Fibroblast of the aortic adventitia (primary cell): Measurements from ENCODE around the gene NKX2-2. TPM values are rescaled to one million over a fixed set of nuclear protein-coding genes. Genes with fewer than 3 reads are reported as not detected.

ENCODE experiments used
- DNase-seq: peaks from one replicate; pipeline ENCODE4 v3.0.0-alpha.2; 2010; ENCODE audit warnings: low read depth
- H3K4me3 ChIP-seq: 2 replicates; pipeline ENCODE4 v1.5.1; 2011; ENCODE audit warnings: low read depth, mild to moderate bottlenecking, control low read depth, low read length, moderate library complexity
- total RNA-seq: library from RNA; depleted of rRNA; stranded (reverse); fragments of >200 nt; gene quantifications from 2 replicates; pipeline ENCODE4 v1.2.3, GENCODE V29; 2012; ENCODE audit warnings: low replicate concordance
- TF ChIP-seq, protein P1 (sequence below): IDR thresholded peaks from 2 replicates; pipeline ENCODE4 v1.5.1; 2011; ENCODE audit warnings: mild to moderate bottlenecking, low read length, control low read depth, inconsistent platforms; ENCODE audit not compliant: insufficient read depth

NKX2-2 gene
- total RNA-seq, 1 donor = not detected

- H3K4me3 ChIP-seq = no peak overlapping the region
- TF ChIP-seq, protein P1, sequence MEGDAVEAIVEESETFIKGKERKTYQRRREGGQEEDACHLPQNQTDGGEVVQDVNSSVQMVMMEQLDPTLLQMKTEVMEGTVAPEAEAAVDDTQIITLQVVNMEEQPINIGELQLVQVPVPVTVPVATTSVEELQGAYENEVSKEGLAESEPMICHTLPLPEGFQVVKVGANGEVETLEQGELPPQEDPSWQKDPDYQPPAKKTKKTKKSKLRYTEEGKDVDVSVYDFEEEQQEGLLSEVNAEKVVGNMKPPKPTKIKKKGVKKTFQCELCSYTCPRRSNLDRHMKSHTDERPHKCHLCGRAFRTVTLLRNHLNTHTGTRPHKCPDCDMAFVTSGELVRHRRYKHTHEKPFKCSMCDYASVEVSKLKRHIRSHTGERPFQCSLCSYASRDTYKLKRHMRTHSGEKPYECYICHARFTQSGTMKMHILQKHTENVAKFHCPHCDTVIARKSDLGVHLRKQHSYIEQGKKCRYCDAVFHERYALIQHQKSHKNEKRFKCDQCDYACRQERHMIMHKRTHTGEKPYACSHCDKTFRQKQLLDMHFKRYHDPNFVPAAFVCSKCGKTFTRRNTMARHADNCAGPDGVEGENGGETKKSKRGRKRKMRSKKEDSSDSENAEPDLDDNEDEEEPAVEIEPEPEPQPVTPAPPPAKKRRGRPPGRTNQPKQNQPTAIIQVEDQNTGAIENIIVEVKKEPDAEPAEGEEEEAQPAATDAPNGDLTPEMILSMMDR = no peak
- no peak for DNase-seq
These were observed 5.4 kb downstream of the NKX2-2 start for GRCh38 chr20:21508230-21509078.

GRCh38 chr20:21507400-21508229, 6.2 kb downstream of the NKX2-2 start:
- no peak for DNase-seq
- no peak overlapping the region for H3K4me3 ChIP-seq
- TF ChIP-seq, protein P1 = no peak

- DNase-seq = peak; percentile 47
- TF ChIP-seq, protein P1 = peak; percentile 53
- peak overlapping the region; percentile 57 for H3K4me3 ChIP-seq
These were observed 7.9 kb downstream of the NKX2-2 start for GRCh38 chr20:21505810-21506530.

DNA sequence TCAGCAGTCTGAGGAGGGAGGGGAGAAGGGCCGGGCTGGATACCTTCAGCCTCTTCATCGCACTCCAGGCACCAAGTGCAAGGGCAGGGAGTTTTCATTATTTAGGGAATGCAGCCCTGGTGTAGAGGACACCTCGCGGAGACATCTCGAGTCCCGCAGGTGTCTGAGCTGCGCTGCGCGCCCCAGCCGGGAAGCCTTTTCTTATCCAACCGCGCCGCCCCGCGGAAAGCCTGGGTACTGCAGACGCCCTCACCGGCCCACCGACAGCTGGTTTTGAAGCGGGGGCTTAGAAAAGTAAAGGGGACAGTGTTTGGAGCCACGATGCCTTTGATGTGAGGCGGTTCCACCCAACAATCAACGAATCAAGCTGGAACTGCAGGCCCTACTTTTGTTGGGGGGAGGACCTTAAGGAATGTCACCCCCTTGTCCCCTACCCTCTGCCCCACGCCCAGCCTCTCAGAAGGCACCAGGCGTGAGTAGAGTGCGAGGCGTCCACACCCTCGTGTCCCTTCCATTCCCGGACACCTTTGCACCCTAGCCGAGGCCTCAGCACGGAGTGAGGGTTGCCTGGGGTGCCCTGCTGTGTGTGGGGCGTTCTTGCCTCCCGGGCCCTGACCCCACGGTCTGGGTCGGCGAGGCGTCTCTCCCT, 8.6 kb downstream of the NKX2-2 start:
- DNase-seq = peak; percentile 46
- peak overlapping the region; percentile 57 for H3K4me3 ChIP-seq
- TF ChIP-seq, protein P1 = peak; percentile 97

- no peak overlapping the region for H3K4me3 ChIP-seq
- DNase-seq = no peak
- TF ChIP-seq, protein P1 = no peak
These were observed 9.5 kb downstream of the NKX2-2 start for GRCh38 chr20:21504323-21504722.

DNA sequence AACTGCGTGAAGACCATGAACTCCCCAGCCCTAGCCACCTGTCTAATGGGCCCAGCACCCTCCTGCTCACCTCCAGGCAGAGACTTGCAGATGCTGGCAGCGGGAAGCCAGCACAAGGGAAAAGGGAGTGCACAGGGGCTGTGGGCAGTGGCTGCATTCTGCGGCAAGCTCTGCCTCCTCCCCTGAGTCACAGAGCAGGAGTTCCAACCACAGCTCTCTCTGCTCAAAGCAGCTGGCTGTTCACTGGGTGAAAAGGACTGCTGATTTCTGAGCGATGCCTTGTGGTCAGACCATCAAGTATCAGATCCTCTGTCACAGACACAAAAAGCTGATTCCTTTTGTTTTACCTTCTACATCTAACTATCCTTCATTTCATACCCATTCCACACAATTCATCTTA, 10.5 kb downstream of the NKX2-2 start:
- no peak for DNase-seq
- no peak overlapping the region for H3K4me3 ChIP-seq
- TF ChIP-seq, protein P1 = no peak
